T-helper 2 cell treated with Interferon-gamma antibody and Interleukin-4, amounts not matched to agents 100 ng/mL and 5 ng/mL, for 36 hours (primary cell): ENCODE measurements around the gene HOXC10. TPM values are rescaled to one million over a fixed set of nuclear protein-coding genes. Genes with fewer than 3 reads are reported as not detected.

Experiments
- intact Hi-C: fragments of 100-400 bp; cut with micrococcal nuclease; formaldehyde crosslinking; loops from one replicate; pipeline ENCODE4 v1.15.1; 2023
- total RNA-seq: library from RNA; stranded (reverse); gene quantifications from 2 replicates; pipeline ENCODE4 v1.2.3, GENCODE V29; 2022

Gene HOXC10
- total RNA-seq, 1 donor from 2014 or later: not detected

GRCh38 chr12:53987787-53988230 lies 2.9 kb downstream of the HOXC10 start:
- intact Hi-C loops: loop anchor here (5.0 kb wide), 1 partner anchor 64 kb away; the partner anchor contains the start of gene HOXC4

- intact Hi-C loops: loop anchor here (5.0 kb wide), 1 partner anchor 64 kb away; the partner anchor contains the start of gene HOXC4
Observed at GRCh38 chr12:53988541-53989226, 3.7 kb downstream of the HOXC10 start.

GRCh38 chr12:53989227-53990113 lies 4.5 kb downstream of the HOXC10 start:
- intact Hi-C loops: loop anchor here (5.0 kb wide), 1 partner anchor 63 kb away; the partner anchor contains the start of gene HOXC4

GRCh38 chr12:53990311-53991076 lies 5.5 kb downstream of the HOXC10 start:
- intact Hi-C loops: no loop called here

DNA sequence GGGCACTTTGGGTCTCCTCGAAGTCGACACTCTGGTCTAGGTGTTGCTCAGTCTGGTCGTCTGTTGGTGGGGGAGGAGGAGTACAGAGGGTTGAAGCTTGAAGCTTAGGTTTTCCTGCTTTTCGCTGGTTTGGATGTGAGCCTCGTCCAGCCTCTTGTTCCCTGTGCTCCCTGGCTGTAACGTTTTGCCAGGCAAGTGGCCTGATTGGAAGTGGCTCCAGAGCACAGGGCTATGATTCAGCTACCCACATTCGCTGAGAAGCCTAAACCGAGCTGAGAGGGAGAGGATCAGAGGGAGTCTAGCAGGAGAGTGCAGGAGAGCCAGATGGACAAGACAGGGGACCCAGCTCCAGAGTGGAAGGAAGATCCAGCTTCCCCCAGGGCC lies 6.1 kb downstream of the HOXC10 start:
- intact Hi-C loops: no loop called here

DNA sequence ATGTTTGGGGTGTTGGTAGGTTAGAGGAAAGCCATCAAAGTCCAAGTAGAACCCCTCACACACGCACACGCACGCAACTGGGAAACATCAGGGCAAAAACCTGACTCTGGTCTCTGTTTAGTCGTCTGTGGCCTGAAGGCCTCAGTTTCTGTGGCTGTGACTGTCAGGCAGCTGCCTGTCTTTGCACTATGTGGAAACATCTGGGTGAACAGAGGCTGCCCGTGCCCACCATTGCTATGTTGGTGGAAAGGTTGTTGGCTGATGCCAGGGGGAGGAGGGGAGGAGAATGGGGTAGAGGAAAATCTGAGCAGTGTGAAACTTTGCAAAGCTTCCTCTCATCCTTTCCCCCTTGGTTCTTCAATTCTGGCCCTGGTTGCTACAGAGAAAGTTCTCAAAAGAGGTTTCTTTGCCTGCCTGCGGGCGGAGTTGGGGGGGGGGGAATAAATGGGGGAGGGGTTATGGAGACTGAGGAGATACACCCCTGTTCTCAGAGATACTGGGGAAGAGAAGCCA lies 7.5 kb downstream of the HOXC10 start:
- intact Hi-C loops: no loop called here

GRCh38 chr12:53993162-53994008 lies 8.4 kb downstream of the HOXC10 start:
- intact Hi-C loops: no loop called here

DNA sequence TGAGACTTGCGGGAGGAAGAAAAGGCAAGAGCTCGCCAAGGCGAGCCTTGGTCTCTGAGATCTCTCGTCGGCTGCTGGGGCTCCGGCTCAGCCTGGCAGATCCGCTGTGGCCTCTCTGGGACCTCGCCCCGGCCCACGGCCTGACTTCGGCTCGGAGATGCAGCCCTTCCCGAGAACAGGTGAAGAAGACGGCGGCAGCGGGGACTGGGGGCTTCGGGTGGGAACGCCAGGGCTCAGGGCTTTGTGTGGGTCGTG lies 9.0 kb downstream of the HOXC10 start:
- intact Hi-C loops: no loop called here

DNA sequence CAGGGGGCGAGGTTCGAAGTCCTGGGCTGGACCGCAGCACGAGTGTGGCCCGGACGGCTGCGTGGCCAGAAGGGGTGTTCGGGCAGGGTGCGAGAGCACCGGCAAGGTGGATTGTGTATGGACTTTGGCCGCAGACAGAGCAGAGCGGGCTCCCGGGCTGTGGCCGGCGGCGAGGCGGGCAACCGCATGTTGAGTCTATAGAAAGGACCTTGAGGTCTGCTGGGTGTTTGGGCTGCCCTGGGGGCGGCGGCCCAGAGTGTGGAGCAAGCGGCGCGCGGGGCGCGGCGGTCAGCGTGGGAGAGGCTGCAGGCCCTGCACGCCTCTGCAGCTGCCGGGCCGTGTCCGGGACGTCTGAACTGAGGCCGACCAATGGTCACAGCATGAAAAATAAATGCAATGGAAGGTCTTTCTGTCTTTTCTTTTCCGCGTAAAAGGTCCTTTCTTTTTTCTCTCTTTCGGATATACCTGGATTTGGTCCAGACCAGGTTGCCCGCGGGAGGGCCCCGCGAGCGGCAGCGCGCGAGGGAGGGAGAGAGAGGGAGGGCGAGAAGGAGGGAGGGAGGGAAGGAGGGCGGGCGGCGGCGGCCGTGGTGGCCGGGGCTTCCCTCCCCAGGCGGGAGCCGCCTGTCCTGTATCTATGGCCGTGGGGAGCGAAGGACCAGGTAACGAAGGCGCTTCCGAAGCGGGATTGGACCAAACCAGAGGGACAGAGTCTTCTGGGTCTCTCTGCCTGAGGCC lies 9.5 kb downstream of the HOXC10 start:
- intact Hi-C loops: loop anchor here (5.0 kb wide), 2 partner anchors 38 to 42 kb away; partner anchors contain the start of genes HOXC12 and HOXC5

DNA sequence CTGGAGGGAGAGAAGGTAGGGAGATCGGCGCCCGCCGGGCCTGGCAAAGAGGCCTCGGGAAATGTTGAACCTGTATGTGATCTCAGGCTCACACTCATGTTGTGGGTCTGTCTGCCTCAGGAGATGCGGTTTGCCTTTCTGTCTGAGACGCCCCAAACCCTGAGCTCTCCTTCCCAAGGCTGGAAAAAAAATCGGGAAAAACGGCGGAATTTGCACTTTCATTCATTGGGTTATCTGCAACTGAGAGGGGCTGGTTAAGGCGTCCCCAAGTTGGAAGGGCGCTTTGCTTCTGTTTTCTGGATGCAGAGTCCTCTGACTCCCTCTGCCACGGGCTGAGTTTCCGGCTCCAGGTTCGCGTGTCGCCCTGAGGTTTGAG lies 10.0 kb downstream of the HOXC10 start:
- intact Hi-C loops: loop anchor here (5.0 kb wide), 2 partner anchors 37 to 43 kb away; partner anchors contain the start of genes HOXC12 and HOXC5

GRCh38 chr12:53995378-53996239 lies 10.7 kb downstream of the HOXC10 start:
- intact Hi-C loops: loop anchor here (5.0 kb wide), 2 partner anchors 37 to 43 kb away; partner anchors contain the start of genes HOXC12 and HOXC5

DNA sequence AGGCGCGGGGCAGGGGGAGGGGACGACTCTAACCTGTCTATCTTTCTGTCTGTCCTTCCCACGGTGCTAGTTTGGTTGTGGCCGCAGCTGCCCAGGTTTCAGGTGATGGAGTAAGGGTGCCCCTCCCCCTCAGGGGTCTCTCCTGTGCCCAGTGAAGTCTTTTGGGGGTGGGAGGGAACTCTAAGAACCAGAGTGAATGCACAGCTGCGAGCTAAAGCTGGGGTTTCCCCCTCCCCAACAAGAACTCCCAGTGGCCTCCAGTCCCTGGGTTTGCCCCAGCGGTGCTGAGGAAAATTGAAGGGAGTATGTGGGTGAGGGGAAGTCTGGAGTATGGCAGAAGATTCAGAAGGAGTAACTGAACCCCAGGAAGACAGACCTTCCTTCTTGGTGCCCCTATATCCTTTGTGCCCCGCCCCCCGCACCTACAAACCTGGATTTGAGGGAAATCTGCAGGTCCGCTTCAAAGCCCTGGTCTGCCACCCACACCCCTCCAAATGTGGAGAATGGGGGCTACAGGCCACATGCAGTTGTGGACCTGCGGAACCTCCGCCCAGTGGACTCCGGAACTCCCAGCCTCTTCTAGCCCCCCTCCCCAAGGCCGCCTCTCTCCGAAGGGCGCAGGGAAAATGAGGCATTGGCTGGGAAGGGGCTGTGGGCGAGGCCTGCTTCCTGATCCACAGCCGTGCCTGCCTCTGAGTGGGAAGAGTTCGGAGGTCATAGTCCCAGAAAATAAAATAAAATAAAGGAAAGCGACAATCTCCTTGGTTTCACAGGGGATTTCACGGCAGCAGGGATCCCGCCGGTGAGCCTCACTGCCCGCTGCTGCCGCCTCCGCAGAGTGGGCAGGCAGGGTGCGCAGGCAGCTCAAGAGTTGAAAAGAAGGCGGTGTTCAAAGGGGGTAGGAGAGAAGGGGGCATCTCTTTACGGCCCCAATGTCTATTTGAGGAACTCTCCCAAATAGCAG lies 11.6 kb downstream of the HOXC10 start:
- intact Hi-C loops: loop anchor here (5.0 kb wide), 2 partner anchors 36 to 44 kb away; partner anchors contain the start of genes HOXC12 and HOXC5

DNA sequence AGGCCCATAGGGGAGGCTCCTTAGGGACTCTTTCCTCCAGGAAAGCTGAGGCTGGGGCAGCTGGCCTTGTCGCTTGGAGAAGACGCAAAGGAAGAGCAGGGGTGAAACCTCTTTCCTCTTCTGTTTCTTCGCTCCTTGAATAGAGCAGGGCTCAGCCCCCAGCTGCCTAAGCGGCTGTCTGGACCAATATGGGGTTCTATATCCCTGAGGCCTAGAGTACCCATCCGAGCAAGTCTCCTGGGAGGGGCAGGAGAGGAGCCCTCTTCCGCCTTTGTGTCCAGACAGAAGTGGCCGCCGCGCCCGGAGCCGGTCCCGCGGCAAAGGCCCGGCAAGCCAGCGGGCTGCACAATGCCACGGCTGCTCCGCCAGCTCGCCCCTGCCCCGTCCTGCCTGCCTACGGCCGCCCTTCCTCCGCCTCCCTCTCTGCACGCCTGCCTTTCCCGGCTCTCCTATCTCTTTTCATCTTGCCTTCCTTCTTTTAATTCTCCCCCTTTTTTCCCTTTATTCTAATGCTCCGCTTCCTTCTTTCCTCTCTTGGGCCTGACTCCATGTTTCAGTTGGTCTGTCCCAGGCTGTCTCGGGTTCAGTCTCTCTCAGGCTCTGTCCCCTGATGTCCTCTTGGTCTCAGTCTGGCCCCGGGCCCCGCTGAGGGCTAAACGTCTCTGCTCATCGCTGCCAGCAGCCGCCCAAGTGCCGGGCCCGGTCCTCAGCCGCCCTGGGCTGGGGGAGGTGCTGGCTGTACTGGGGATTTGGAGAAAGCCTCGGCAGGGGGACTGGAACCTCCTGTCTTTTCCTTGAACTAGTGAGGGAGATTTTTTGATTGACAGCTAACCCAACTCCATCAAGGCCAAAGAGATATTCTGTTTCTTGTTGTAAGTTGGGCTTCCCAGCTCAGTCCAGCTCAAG lies 12.5 kb downstream of the HOXC10 start:
- intact Hi-C loops: loop anchor here (5.0 kb wide), 2 partner anchors 35 to 45 kb away; partner anchors contain the start of genes HOXC12 and HOXC5

- intact Hi-C loops: loop anchor here (5.0 kb wide), 2 partner anchors 34 to 46 kb away; partner anchors contain the start of genes HOXC12 and HOXC5
Observed at GRCh38 chr12:53998110-53998899, 13.4 kb downstream of the HOXC10 start.

DNA sequence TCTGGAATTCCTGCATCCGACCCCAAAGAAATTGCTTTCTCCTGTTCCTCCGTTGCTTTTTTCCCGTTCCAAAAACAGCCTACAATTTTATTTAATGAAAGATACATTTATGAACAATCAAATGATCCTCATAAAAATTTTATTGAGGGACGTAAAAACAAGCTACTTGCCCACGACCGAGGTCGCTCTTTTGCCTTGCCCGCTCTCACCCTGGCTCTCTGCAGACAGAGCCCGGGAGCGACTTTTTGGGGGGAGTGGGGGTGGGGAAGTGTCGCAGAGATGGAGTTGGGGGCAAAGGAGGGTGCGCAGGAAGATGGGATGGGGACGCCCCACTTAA lies 13.9 kb downstream of the HOXC10 start:
- intact Hi-C loops: loop anchor here (5.0 kb wide), 2 partner anchors 33 to 47 kb away; partner anchors contain the start of genes HOXC12 and HOXC5
